Measurements from ENCODE around the gene ANKRD33B.

The ANKRD33B gene

GRCh38 chr5:10584714-10585517 lies 21.0 kb downstream of the ANKRD33B start:
- TF ChIP-seq POLR2AphosphoS5 (IDR thresholded peaks at IDR 0.05; ENCODE audit: low read depth, low read length) (no peak; the same call in 1 of the 2 replicates), POLR2A (IDR thresholded peaks at IDR 0.05; ENCODE audit: low read depth, low read length) (no peak), TAF1 (IDR thresholded peaks at IDR 0.05; ENCODE audit: borderline replicate concordance, low read depth, low read length) (no peak)
- DNase-seq (ENCODE audit: insufficient read length): no peak
- no peak for FAIRE-seq

GRCh38 chr5:10585518-10585915 lies 21.6 kb downstream of the ANKRD33B start:
- no peak for DNase-seq (ENCODE audit: insufficient read length)
- TF ChIP-seq POLR2AphosphoS5 (IDR thresholded peaks at IDR 0.05; ENCODE audit: low read depth, low read length) (no peak), POLR2A (IDR thresholded peaks at IDR 0.05; ENCODE audit: low read depth, low read length) (no peak), TAF1 (IDR thresholded peaks at IDR 0.05; ENCODE audit: borderline replicate concordance, low read depth, low read length) (no peak)
- no peak for FAIRE-seq

GRCh38 chr5:10586008-10586407 lies 22.1 kb downstream of the ANKRD33B start:
- TF ChIP-seq POLR2A (IDR thresholded peaks at IDR 0.05; ENCODE audit: low read depth, low read length) (no peak), TAF1 (IDR thresholded peaks at IDR 0.05; ENCODE audit: borderline replicate concordance, low read depth, low read length) (no peak), POLR2AphosphoS5 (IDR thresholded peaks at IDR 0.05; ENCODE audit: low read depth, low read length) (no peak)
- no peak for FAIRE-seq

GRCh38 chr5:10586555-10586954 lies 22.7 kb downstream of the ANKRD33B start:
- DNase-seq (ENCODE audit: insufficient read length) (no peak), FAIRE-seq (no peak)
- TF ChIP-seq POLR2A (IDR thresholded peaks at IDR 0.05; ENCODE audit: low read depth, low read length) (no peak), POLR2AphosphoS5 (IDR thresholded peaks at IDR 0.05; ENCODE audit: low read depth, low read length) (no peak), TAF1 (IDR thresholded peaks at IDR 0.05; ENCODE audit: borderline replicate concordance, low read depth, low read length) (no peak)

More at GRCh38 chr5:10586008-10586407, 22.1 kb downstream of the ANKRD33B start:
- DNase-seq (ENCODE audit: insufficient read length): no peak

- FAIRE-seq: no peak
- TF ChIP-seq TAF1 (IDR thresholded peaks at IDR 0.05; ENCODE audit: borderline replicate concordance, low read depth, low read length) (no peak), POLR2A (IDR thresholded peaks at IDR 0.05; ENCODE audit: low read depth, low read length) (no peak), POLR2AphosphoS5 (IDR thresholded peaks at IDR 0.05; ENCODE audit: low read depth, low read length) (no peak)
- DNase-seq (ENCODE audit: insufficient read length): no peak
Observed at GRCh38 chr5:10588109-10588775, 24.4 kb downstream of the ANKRD33B start.

- TF ChIP-seq TAF1 (IDR thresholded peaks at IDR 0.05; ENCODE audit: borderline replicate concordance, low read depth, low read length) (no peak), POLR2A (IDR thresholded peaks at IDR 0.05; ENCODE audit: low read depth, low read length) (no peak), POLR2AphosphoS5 (IDR thresholded peaks at IDR 0.05; ENCODE audit: low read depth, low read length) (no peak)
- no peak for DNase-seq (ENCODE audit: insufficient read length)
- FAIRE-seq: peak; percentile 71
Observed at GRCh38 chr5:10588779-10589447, 25.0 kb downstream of the ANKRD33B start.

GRCh38 chr5:10590226-10590999 lies 26.5 kb downstream of the ANKRD33B start:
- DNase-seq (ENCODE audit: insufficient read length) (no peak), FAIRE-seq (peak; percentile 67)
- TF ChIP-seq POLR2A (IDR thresholded peaks at IDR 0.05; ENCODE audit: low read depth, low read length) (no peak), TAF1 (IDR thresholded peaks at IDR 0.05; ENCODE audit: borderline replicate concordance, low read depth, low read length) (no peak), POLR2AphosphoS5 (IDR thresholded peaks at IDR 0.05; ENCODE audit: low read depth, low read length) (no peak)

DNA sequence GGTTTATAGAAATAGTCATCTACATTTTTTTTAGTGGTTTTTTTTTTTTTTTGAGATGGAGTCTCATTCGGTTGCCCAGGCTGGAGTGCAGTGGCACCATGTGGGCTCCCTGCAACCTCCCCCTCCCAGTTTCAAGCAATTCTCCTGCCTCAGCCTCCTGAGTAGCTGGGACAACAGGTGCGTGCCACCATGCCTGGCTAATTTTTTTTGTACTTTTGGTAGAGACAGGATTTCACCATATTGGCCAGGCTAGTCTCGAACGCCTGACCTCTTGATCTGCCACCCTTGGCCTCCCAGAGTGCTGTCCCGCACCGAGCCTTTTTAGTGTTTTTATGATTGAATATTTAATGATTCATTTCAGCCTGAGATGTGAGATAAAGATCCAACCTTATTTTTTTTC lies 27.3 kb downstream of the ANKRD33B start:
- TF ChIP-seq POLR2A (IDR thresholded peaks at IDR 0.05; ENCODE audit: low read depth, low read length) (no peak), POLR2AphosphoS5 (IDR thresholded peaks at IDR 0.05; ENCODE audit: low read depth, low read length) (no peak), TAF1 (IDR thresholded peaks at IDR 0.05; ENCODE audit: borderline replicate concordance, low read depth, low read length) (no peak)
- FAIRE-seq: no peak
- DNase-seq (ENCODE audit: insufficient read length): no peak

GRCh38 chr5:10591966-10592365 lies 28.1 kb downstream of the ANKRD33B start:
- FAIRE-seq (no peak), DNase-seq (ENCODE audit: insufficient read length) (no peak)

GRCh38 chr5:10592601-10593000 lies 28.7 kb downstream of the ANKRD33B start:
- TF ChIP-seq POLR2A (IDR thresholded peaks at IDR 0.05; ENCODE audit: low read depth, low read length): no peak
- TF ChIP-seq POLR2AphosphoS5 (IDR thresholded peaks at IDR 0.05; ENCODE audit: low read depth, low read length): no peak
- no peak for TF ChIP-seq TAF1 (IDR thresholded peaks at IDR 0.05; ENCODE audit: borderline replicate concordance, low read depth, low read length)
- DNase-seq (ENCODE audit: insufficient read length) (no peak), FAIRE-seq (peak; percentile 24)

More at GRCh38 chr5:10591966-10592365, 28.1 kb downstream of the ANKRD33B start:
- TF ChIP-seq TAF1 (IDR thresholded peaks at IDR 0.05; ENCODE audit: borderline replicate concordance, low read depth, low read length) (no peak), POLR2AphosphoS5 (IDR thresholded peaks at IDR 0.05; ENCODE audit: low read depth, low read length) (no peak), POLR2A (IDR thresholded peaks at IDR 0.05; ENCODE audit: low read depth, low read length) (no peak)
